ENCODE data around the gene PKHD1. TPM values are rescaled to one million over a fixed set of nuclear protein-coding genes. Genes with fewer than 3 reads are reported as not detected.

Gene PKHD1
- total RNA-seq, 1 experiment from 2014 or later = 0.09 TPM

DNA sequence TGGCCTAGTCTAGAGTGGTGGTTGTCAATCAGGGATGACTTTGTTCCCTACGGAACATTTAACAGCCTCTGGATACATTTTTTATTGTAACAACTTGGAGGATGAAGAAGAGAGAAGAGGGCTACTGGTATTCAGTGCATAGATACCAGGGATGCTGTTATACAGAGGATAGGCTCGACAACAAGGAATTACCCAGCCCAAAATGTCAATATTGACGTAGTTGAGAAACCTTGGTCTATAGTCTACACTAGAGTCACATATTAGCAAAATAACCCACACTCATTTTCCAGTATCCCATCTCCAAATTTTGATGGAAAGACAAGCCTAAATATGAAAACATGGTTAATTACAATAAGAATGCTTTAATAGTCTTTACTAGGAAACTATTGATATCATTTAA, 195.1 kb downstream of the PKHD1 start:
- no peak overlapping the region for H2BK20ac ChIP-seq (ENCODE audit: low read depth, low read length, poor library complexity, severe bottlenecking)
- H3K14ac ChIP-seq (ENCODE audit: insufficient read depth, low read length) = no peak overlapping the region
- no peak overlapping the region for H2BK12ac ChIP-seq (ENCODE audit: insufficient read length, low read depth, low read length)
- H3K27me3 ChIP-seq (ENCODE audit: insufficient read depth, low read length) = no peaks in the 10 kb centered on the region
- no CpG with 5 or more reads among the region's 3 CpGs for WGBS (ENCODE audit: extremely low coverage, insufficient read length, low lambda C conversion rate)
- no peak overlapping the region for H4K91ac ChIP-seq (ENCODE audit: insufficient read length, low read depth, low read length)
- no peak overlapping the region for H3K27ac ChIP-seq (ENCODE audit: insufficient read length, low read depth, low read length)
- H3K9me3 ChIP-seq (ENCODE audit: control insufficient read depth, low read depth, low read length) = no peaks in the 10 kb centered on the region
- H2AFZ ChIP-seq (ENCODE audit: low read length) = no peak overlapping the region
- H3K9ac ChIP-seq (ENCODE audit: extremely low read depth, insufficient read length, low read length) = no peak overlapping the region
- TF ChIP-seq, protein P1, sequence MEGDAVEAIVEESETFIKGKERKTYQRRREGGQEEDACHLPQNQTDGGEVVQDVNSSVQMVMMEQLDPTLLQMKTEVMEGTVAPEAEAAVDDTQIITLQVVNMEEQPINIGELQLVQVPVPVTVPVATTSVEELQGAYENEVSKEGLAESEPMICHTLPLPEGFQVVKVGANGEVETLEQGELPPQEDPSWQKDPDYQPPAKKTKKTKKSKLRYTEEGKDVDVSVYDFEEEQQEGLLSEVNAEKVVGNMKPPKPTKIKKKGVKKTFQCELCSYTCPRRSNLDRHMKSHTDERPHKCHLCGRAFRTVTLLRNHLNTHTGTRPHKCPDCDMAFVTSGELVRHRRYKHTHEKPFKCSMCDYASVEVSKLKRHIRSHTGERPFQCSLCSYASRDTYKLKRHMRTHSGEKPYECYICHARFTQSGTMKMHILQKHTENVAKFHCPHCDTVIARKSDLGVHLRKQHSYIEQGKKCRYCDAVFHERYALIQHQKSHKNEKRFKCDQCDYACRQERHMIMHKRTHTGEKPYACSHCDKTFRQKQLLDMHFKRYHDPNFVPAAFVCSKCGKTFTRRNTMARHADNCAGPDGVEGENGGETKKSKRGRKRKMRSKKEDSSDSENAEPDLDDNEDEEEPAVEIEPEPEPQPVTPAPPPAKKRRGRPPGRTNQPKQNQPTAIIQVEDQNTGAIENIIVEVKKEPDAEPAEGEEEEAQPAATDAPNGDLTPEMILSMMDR (conservative IDR thresholded peaks at IDR 0.05) = no peak
- no peaks in the 10 kb centered on the region for H4K20me1 ChIP-seq (ENCODE audit: control insufficient read depth, insufficient read depth, insufficient read length)
- no peak overlapping the region for H2BK15ac ChIP-seq (ENCODE audit: low read depth, low read length)
- no peak overlapping the region for H2AK5ac ChIP-seq (ENCODE audit: insufficient read length, low read length)
- no peak overlapping the region for H3K23ac ChIP-seq (ENCODE audit: insufficient read length, low read depth, low read length)
- Mint-ChIP-seq H3K4me1 (no peaks in the 10 kb centered on the region), H3K4me3 (no peak overlapping the region), H3K9me3 (no peaks in the 10 kb centered on the region), H3K36me3 (ENCODE audit: insufficient read depth in 1 of 3, low read depth in 3 of 3) (no peaks in the 10 kb centered on the region; a peak in 1 of 7 replicates), H3K27ac (no peak overlapping the region), H3K27me3 (ENCODE audit: low read depth) (no peaks in the 10 kb centered on the region; the same call in 1 of the 2 replicates)
- H3K79me2 ChIP-seq (ENCODE audit: insufficient read depth, low read length) = no peaks in the 10 kb centered on the region
- no peak overlapping the region for H3K4ac ChIP-seq (ENCODE audit: low read depth, low read length)
- H2BK5ac ChIP-seq (ENCODE audit: insufficient read length, low read length) = no peak overlapping the region
- no peak overlapping the region for H3T11ph ChIP-seq (ENCODE audit: low read length)
- no peaks in the 10 kb centered on the region for H3K79me1 ChIP-seq (ENCODE audit: insufficient read depth, low read depth, low read length, poor library complexity, severe bottlenecking)
- H3K4me2 ChIP-seq (ENCODE audit: insufficient read depth, insufficient read length, low read length) = no peak overlapping the region
- H3K23me2 ChIP-seq (ENCODE audit: insufficient read length, low read depth, low read length, poor library complexity, severe bottlenecking) = no peaks in the 10 kb centered on the region
- H3K18ac ChIP-seq (ENCODE audit: insufficient read length, low read depth, low read length) = no peak overlapping the region
- H4K8ac ChIP-seq (replicated peaks; ENCODE audit: insufficient read length, low read depth, low read length) = no peak overlapping the region
- no peak overlapping the region for H4K5ac ChIP-seq (ENCODE audit: insufficient read length, low read depth, low read length)
- no peak overlapping the region for H2BK120ac ChIP-seq (ENCODE audit: low read depth, low read length, poor library complexity, severe bottlenecking)
- no peak overlapping the region for H3K56ac ChIP-seq (ENCODE audit: insufficient read length, low read depth, low read length)
- H3K4me1 ChIP-seq (ENCODE audit: insufficient read depth, low read length) = no peaks in the 10 kb centered on the region
- no peak for DNase-seq
